ENCODE results near the gene GCK. TPM values are rescaled to one million over a fixed set of nuclear protein-coding genes. Genes with fewer than 3 reads are reported as not detected.
"Not testable (repeated sequence)": the region's sequence is repeated elsewhere in the genome, so short reads cannot be mapped to it uniquely, and the experiment has no call there.

GCK gene
- polyA plus RNA-seq, 1 experiment, result 0.35 TPM

- Histone ChIP-seq H3K4me3 (ENCODE audit: low read depth, low read length) (no peak overlapping the region), H3K27me3 (ENCODE audit: control insufficient read depth, insufficient read depth, low read length) (no peaks in the 10 kb centered on the region), H3K27ac (ENCODE audit: low read depth, low read length) (no peak overlapping the region), H3K9me3 (ENCODE audit: control insufficient read depth, insufficient read depth, low read length) (no peaks in the 10 kb centered on the region; the same call in 1 of the 2 replicates)
- no peak for DNase-seq (ENCODE audit: low read depth, low spot score)
- POLR2A ChIA-PET, result no interaction called here
- no peak for TF ChIP-seq CTCF (IDR thresholded peaks at IDR 0.05; ENCODE audit: low read depth, low read length)
- CTCF ChIA-PET, result interaction anchor here (1.3 kb wide), 1 partner anchor 8 kb away, joined by 4 read pairs; no protein-coding TSS in a partner anchor
Observed at GRCh38 chr7:44206008-44206407, 16.8 kb upstream of the GCK start.

- DNase-seq (ENCODE audit: low read depth, low spot score), result no peak
- Histone ChIP-seq H3K4me3 (ENCODE audit: low read depth, low read length) (peak overlapping the region; percentile 99), H3K27ac (ENCODE audit: low read depth, low read length) (no peak overlapping the region), H3K27me3 (ENCODE audit: control insufficient read depth, insufficient read depth, low read length) (peaks cover 8% of the 10 kb centered on the region), H3K9me3 (ENCODE audit: control insufficient read depth, insufficient read depth, low read length) (no peaks in the 10 kb centered on the region; the same call in 1 of the 2 replicates)
- ChIA-PET POLR2A (interaction anchor here (0.6 kb wide), 1 partner anchor 180 kb away, joined by 4 read pairs; no protein-coding TSS in a partner anchor), CTCF (interaction anchor here (0.6 to 2.4 kb wide), 8 partner anchors 54 to 839 kb away, joined by 3 to 9 read pairs (median 4); partner anchors contain the start of gene AEBP1)
- TF ChIP-seq CTCF (IDR thresholded peaks at IDR 0.05; ENCODE audit: low read depth, low read length), result no peak
Observed at GRCh38 chr7:44201813-44202212, 12.6 kb upstream of the GCK start.

- ChIA-PET POLR2A (interaction anchor here (0.5 to 1.2 kb wide), 7 partner anchors 54 to 666 kb away, joined by 3 to 4 read pairs (median 3); partner anchors contain the start of genes NUDCD3 and POLD2), CTCF (interaction anchor here (0.5 to 2.4 kb wide), 9 partner anchors 70 to 840 kb away, joined by 3 to 9 read pairs (median 4); no protein-coding TSS in a partner anchor)
- DNase-seq (ENCODE audit: low read depth, low spot score), result peak; percentile 81
- peak within 1 kb of the TSS; percentile 70 for H3K27ac ChIP-seq (ENCODE audit: low read depth, low read length)
- peaks cover 8% of the 10 kb centered on the region for H3K27me3 ChIP-seq (ENCODE audit: control insufficient read depth, insufficient read depth, low read length)
- H3K9me3 ChIP-seq (ENCODE audit: control insufficient read depth, insufficient read depth, low read length), result no peaks in the 10 kb centered on the region; the same call in 1 of the 2 replicates
- peak; percentile 61 for TF ChIP-seq CTCF (IDR thresholded peaks at IDR 0.05; ENCODE audit: low read depth, low read length)
- peak within 1 kb of the TSS; percentile 99 for H3K4me3 ChIP-seq (ENCODE audit: low read depth, low read length)
Observed at GRCh38 chr7:44200699-44201461, 11.6 kb upstream of the GCK start, which contains the start of gene YKT6. TSS of gene YKT6 (plus strand) at chr7:44200978. CDS start at chr7:44201136, 158 bp downstream.

GRCh38 chr7:44200163-44200562 lies 10.9 kb upstream of the GCK start:
- H3K4me3 ChIP-seq (ENCODE audit: low read depth, low read length); H3K9me3 ChIP-seq (ENCODE audit: control insufficient read depth, insufficient read depth, low read length); H3K27me3 ChIP-seq (ENCODE audit: control insufficient read depth, insufficient read depth, low read length); H3K27ac ChIP-seq (ENCODE audit: low read depth, low read length); DNase-seq (ENCODE audit: low read depth, low spot score): not testable (repeated sequence)
- CTCF ChIA-PET, result interaction anchor here (0.9 to 2.4 kb wide), 4 partner anchors 94 to 180 kb away, joined by 3 to 9 read pairs (median 5); no protein-coding TSS in a partner anchor
- POLR2A ChIA-PET, result interaction anchor here (1.0 to 1.2 kb wide), 3 partner anchors 53 to 134 kb away, joined by 3 to 4 read pairs (median 3); partner anchors contain the start of gene POLD2

- CTCF ChIA-PET, result interaction anchor here (0.9 to 5.0 kb wide), 7 partner anchors 50 to 177 kb away, joined by 3 to 39 read pairs (median 10); partner anchors contain the start of gene POLD2
- POLR2A ChIA-PET, result interaction anchor here (1.1 kb wide), 1 partner anchor 130 kb away, joined by 3 read pairs; no protein-coding TSS in a partner anchor
Observed at GRCh38 chr7:44197474-44197873, 8.2 kb upstream of the GCK start.

More at GRCh38 chr7:44197474-44197873, 8.2 kb upstream of the GCK start:
- Histone ChIP-seq H3K9me3 (ENCODE audit: control insufficient read depth, insufficient read depth, low read length) (peaks cover 3% of the 10 kb centered on the region; the same call in 1 of the 2 replicates), H3K4me3 (ENCODE audit: low read depth, low read length) (no peak overlapping the region), H3K27me3 (ENCODE audit: control insufficient read depth, insufficient read depth, low read length) (peaks cover 8% of the 10 kb centered on the region), H3K27ac (ENCODE audit: low read depth, low read length) (no peak overlapping the region)
- no peak for TF ChIP-seq CTCF (IDR thresholded peaks at IDR 0.05; ENCODE audit: low read depth, low read length)
- no peak for DNase-seq (ENCODE audit: low read depth, low spot score)

All from AG04450 (cell line).